Astrocyte (in vitro differentiated cells and primary cell): ENCODE results near the gene UBR3.

Source experiments
- EZH2 ChIP-seq: IDR thresholded peaks from 2 replicates; pipeline ENCODE4 v1.6.1; 2012; ENCODE audit warnings: mild to moderate bottlenecking, low read length, inconsistent platforms; ENCODE audit not compliant: insufficient read depth
- TF ChIP-seq, protein P1 (sequence below): IDR thresholded peaks from 2 replicates; pipeline ENCODE4 v1.5.1; 2011; ENCODE audit warnings: low read depth, mild to moderate bottlenecking, inconsistent platforms, low read length, moderate library complexity; ENCODE audit not compliant: insufficient read depth

DNA sequence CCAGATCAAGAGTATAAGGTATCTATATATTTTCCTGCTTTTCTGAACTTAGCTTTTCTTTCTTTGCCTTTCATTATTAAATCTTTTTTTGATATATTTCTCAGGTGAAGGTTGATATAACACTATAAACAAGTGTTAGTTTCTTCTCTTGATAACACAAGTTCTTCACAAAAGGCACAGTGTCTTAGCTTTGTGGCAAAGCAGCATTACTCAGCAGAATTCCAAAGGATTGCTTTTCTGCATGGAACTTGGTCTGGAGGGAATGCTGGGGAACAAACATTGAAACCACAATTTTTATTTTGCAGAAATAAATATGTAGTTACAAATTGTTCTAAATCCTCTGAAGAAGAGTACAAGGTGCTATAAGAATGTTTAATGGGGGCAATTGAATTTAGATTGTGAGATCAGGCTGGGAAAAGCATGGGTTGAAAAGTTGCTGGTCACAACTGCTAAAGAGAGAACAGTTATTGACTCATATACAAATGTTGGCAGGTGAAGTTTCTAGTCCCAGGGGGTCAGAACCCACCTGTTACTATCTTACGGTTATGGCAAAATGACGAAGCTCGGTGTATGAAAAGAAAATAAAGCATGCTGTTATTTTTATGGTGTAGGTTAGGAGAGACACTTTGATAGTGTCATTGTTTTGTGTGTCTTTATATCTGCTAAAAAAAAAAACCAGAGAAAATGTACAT lies 68.2 kb downstream of the UBR3 start:
- TF ChIP-seq, protein P1, sequence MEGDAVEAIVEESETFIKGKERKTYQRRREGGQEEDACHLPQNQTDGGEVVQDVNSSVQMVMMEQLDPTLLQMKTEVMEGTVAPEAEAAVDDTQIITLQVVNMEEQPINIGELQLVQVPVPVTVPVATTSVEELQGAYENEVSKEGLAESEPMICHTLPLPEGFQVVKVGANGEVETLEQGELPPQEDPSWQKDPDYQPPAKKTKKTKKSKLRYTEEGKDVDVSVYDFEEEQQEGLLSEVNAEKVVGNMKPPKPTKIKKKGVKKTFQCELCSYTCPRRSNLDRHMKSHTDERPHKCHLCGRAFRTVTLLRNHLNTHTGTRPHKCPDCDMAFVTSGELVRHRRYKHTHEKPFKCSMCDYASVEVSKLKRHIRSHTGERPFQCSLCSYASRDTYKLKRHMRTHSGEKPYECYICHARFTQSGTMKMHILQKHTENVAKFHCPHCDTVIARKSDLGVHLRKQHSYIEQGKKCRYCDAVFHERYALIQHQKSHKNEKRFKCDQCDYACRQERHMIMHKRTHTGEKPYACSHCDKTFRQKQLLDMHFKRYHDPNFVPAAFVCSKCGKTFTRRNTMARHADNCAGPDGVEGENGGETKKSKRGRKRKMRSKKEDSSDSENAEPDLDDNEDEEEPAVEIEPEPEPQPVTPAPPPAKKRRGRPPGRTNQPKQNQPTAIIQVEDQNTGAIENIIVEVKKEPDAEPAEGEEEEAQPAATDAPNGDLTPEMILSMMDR: no peak
- TF ChIP-seq EZH2: no peak
